ENCODE measurements around the gene RPL5.

- TF ChIP-seq CTCF (IDR thresholded peaks at IDR 0.05 in 4 of 5, conservative IDR thresholded peaks at IDR 0.05 in 1 of 5) (no peak), POLR2A (IDR thresholded peaks at IDR 0.05) (no peak)
Observed at GRCh38 chr1:92862605-92863004, 30.8 kb downstream of the RPL5 start.

Measured in gastrocnemius medialis (tissue), 4 donors.